Activated gamma-delta T cell treated with anti-CD3 and anti-CD28 coated beads, Interleukin-2, amount 50 U/mL, for 16 hours (primary cell): ENCODE results near the gene GRIN1.
A peak's percentile ranks its signal among the peaks of the same experiment; 100 is the strongest.

ENCODE experiments used
- DNase-seq: peaks from one replicate; pipeline ENCODE4 v3.0.0-alpha.2; 2020; ENCODE audit warnings: low read depth

The GRIN1 gene

DNA sequence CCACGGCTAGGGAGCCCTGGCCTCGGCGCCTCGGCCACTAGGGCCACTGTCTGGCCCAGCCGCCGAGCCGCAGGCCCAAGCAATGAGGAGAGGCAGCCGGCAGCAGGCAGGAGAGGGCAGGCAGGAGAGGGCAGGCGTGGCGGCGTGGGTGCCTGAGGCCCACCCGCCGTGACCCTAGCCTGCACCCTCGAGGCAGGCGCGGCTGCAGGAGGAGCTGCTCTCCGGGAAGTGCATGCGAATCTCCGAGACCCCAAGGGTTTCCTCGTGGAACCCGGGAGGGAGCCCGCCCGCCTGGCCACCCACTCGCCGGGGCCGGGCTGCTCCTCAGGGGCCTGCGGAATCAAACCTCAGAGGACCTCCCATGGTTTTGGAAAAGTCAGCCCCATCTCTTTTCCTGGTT is 9.3 kb downstream of the GRIN1 start:
- no peak for DNase-seq

DNA sequence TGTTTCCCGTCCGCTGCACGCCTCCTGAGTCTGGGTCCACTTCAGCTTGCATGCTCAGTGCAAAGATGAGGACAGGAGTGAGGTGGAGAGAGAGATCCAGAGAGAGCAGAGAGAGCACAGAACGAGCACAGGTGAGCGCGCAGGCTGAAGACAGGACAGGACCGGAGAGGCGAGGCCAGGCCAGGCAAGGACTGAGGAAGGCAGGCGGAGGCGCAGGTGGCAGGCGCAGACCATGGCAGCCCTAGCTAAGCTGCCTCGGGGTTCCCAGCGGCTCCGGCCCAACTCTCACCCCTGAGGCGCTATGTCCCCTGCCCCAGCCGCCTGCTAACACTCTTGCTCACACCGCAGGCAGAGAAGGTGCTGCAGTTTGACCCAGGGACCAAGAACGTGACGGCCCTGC is 9.7 kb downstream of the GRIN1 start:
- no peak for DNase-seq

DNA sequence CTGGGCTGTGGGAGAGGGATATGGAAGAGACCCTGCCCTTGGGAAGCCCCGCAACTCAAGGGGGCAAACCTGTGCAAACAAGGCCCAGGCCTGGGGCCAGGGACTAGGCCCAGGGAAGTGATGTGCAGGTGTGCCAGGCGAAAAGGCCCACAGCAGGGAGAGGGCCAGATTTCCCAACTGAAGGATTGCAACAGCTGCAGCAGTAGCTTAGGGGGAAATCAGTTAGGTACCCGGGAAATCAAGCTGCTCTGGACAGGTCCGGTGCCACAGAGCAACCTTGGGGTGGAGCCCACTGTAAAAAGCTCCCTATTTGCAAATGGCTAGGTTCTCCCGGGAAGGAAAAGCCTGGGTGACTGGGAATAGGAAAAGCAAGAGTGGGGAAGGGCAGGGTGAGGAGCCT is 10.4 kb downstream of the GRIN1 start:
- DNase-seq: no peak

DNA sequence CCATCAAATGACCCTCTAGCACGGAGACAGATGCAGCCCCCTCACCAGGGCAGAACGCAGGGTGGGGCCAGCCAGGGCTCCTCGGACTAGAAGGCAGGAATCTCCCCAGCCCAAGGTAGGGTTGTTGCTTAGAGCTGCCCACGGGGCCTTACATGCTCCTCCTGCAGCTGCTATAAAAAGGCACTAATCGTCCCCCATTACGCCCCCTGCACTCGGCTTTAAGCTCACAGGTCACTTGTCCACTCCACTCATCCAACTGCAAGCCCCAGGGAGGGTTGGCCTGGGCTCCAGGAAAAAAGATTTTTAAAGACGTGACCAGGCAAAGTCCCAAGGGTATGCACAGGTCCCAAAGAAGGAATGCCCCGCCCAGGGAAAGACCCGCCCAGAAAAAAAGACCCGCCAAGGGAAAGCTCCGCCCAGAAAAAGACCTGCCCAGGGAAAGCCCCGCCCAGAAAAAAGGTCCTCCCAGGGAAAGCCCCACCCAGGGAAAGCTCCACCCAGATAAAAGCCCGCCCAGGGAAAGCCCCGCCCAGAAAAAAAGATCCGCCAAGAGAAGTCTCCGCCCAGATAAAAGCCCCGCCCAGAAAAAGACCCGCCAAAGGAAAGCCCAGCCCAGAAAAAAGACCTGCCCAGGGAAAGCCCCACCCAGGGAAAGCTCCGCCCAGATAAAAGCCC is 11.1 kb downstream of the GRIN1 start:
- DNase-seq: no peak

DNA sequence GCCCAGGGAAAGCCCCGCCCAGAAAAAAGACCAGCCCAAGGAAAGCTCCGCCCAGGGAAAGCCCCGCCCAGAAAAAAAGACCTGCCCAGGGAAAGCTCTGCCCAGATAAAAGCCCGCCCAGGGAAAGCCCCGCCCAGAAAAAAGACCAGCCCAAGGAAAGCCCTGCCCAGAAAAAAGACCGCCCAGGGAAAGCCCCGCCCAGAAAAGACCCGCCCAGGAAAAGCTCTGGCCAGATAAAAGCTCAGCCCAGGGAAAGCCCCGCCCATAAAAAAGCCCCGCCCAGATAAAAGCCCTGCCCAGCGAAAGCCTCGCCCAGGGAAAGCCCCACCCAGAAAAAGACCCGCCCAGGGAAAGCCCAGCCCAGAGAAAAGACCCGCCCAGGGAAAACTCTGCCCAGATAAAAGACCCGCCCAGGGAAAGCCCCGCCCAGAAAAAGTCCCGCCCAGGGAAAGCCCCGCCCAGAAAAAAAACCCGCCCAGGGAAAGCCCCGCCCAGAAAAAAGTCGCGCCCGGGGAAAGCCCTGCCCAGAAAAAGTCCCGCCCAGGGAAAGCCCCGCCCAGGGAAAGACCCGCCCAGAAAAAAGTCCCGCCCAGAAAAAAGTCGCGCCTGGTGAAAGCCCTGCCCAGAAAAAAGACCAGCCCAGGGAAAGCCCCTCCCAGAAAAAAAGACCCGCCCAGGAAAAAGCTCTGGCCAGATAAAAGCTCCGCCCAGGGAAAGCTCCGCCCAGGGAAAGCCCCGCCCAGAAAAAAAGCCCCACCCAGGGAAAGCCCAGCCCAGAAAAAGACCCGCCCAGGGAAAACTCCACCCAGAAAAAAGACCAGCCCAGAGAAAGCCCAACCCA is 11.9 kb downstream of the GRIN1 start:
- no peak for DNase-seq

DNA sequence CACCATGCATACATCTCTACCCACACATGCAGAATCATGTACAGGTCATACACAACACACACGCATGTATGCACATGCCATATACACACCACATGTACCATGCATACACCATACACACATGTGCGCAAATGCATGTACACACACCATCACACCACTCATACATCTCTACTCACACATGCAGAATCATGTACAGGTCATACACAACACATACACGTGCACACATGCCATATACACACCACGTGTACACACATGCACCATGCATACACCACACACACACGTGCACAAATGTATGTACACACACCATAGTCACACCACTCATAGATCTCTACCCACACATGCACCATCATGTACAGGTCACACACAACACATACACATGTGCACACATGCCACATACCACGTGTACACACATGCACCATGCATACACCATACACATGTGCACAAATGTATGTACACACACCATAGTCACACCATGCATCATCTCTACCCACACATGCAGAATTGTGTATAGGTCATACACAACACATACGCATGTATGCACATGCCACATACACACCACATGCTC is 14.0 kb downstream of the GRIN1 start:
- no peak for DNase-seq

DNA sequence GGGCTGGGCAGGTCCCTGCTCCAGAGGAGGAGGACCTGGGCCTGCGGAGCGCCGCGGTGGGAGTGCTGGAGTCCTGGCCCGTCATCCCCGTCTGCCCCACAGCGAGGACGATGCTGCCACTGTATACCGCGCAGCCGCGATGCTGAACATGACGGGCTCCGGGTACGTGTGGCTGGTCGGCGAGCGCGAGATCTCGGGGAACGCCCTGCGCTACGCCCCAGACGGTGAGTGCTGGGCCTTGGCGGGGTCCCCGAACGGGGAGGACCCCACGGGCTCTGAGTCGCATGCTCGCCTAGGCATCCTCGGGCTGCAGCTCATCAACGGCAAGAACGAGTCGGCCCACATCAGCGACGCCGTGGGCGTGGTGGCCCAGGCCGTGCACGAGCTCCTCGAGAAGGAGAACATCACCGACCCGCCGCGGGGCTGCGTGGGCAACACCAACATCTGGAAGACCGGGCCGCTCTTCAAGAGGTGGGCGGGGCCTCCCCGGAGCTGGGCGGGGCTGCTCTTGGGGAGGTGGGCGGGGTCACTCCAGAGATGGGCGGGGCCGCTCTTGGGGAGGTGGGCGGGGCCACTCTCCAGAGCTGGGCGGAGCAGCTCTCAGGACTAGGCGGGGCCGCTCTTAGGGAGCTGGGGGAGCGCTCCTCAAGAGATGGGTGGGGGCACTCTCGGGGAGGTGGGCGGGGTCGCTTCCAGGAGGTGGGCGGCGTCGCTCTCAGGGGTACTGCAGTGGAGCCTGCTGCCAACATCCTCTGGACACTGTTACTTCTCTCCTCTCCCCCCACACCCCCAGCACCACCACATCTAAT is 17.8 kb downstream of the GRIN1 start:
- DNase-seq: peak; percentile 35

DNA sequence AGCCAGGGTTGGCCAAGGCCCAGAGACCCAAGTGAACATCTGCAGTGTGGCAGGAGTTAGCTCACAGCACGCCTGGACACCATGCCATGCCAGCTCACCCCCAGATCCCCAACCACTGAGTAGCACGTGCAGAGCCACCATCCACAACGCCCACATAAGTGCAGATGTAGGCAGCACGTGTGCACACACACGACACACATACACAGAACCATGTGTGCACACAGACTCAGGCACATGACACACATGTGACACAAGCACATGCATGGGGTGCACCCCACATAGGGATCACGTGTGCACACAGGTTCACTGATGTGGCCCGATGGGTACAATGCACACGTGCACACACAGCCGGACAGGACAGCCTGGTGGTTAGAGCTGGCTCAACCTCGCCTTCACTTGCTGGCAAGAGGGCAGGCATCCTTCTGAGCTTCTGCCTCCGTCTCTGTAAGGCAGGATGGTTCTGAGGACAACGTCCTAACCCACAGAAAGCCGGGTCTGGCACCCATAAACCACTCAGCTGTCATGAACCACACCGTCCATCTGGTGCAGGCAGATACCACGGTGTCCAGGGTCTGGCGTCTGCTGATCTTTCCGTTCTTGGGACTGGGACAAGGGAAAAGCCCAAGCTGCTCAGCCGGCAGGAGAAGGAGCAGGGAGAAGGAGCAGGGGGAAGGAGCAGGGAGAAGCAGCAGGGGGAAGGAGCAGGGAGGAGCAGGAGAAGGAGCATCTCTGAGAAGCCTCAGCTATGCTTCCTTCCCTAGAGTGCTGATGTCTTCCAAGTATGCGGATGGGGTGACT is 18.9 kb downstream of the GRIN1 start:
- DNase-seq: no peak

DNA sequence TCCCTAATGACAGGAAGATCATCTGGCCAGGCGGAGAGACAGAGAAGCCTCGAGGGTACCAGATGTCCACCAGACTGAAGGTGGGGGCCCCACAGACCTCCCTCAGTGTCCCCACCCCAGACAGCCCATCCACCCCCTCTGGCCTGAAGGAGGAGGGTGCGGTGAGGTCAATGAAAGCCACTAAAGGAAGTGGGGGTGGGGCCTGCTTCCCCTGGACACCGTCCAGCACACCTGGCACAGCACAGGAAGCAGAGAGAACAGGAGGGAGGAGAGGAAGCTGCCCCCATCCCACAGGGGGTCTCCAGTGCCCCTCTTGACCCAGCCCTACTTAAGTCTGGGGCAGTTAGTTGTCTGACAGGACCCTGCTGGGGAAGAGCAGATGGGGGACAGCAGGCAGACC is 19.7 kb downstream of the GRIN1 start:
- DNase-seq: no peak

DNA sequence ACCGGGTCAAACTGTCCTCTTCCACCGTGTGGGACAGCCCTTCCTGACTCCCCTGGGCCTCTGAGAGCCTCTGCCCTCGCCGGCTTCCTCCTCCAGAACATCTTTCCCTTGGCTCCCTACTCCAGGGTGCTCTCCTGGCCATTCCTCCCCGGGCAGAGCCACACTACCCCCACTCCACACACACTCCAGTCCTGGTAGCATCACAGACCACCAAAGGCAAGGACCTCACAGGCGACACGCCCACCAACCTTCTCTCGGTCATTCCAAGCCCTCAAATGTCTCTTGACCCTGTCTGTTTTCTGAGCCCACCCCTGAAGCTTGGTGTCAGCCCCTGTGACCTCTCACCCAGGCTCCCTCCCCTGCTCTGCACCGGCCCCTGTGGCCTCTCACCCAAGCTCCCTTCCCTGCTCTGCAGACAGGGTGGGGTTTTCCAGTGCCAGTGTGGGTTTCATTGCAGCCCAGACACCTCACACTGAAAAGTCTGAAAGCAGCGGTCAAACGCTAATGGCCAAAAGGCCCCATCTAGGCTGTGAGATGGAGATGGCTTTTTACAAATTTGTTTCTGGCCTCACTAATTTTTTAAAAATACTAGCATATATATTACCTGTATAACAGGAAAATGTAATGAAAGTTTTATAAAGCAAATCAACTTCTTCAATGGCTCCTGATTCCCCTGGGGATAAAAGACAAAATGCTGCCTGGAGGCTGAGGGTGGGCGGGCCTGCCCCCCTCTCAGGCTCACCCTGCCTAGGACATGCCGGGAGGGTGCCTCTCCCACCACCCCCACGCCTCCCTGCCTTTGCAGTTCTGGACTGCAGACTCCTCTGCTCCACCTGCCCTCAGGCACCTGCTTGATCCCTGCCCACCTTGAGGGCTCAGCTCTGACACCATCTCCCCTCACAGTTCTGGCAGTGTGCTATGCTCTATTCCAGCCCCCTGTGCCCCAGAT is 20.4 kb downstream of the GRIN1 start:
- DNase-seq: no peak

DNA sequence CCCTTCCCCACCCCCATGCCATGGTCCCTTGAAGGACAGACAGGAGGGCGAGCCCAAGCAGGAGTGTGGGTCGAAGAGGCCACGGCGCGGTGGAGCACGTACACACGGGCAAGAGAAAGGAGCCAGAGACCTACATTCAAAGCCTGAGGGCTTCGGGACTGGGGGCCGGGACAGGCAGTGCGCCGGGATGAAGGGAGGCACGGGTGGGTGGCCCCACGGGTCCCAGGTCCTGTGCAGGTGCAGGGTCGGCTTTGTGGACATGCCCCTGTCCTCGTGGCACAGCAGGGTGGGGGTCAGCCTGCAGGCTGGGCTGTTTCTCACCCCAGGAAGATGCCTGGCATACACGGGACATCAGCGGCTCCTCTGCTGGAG is 21.1 kb downstream of the GRIN1 start:
- no peak for DNase-seq

DNA sequence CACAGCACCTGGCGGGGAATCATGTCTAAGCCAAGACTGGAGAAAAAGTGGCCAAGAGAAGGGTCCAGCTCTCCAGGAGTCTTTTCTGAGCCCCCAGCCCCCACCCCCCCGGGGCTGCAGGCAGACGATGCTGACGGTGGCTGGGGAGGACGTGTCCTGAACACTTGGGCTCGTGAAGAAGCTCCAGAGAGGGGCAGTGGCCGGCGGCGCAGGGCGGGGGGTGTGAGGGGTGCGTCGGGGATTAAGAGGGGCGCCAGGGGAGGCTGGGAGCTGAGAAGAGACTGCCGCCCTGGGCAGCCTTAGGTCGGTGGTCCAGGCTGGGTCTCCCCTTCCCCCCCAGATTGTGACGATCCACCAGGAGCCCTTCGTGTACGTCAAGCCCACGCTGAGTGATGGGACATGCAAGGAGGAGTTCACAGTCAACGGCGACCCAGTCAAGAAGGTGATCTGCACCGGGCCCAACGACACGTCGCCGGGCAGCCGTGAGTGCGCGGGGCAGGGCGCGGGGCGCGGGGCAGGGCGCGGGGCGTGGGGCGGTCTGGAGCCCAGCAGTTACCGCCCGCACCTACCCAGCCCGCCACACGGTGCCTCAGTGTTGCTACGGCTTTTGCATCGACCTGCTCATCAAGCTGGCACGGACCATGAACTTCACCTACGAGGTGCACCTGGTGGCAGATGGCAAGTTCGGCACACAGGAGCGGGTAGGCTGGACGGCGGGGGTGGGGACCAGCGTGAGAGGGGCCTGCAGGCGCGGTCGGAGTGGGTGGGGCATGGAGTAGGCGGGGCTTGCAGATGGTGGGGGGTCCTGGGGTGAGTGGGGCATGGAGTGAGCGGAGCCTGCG is 22.0 kb downstream of the GRIN1 start:
- DNase-seq: no peak

DNA sequence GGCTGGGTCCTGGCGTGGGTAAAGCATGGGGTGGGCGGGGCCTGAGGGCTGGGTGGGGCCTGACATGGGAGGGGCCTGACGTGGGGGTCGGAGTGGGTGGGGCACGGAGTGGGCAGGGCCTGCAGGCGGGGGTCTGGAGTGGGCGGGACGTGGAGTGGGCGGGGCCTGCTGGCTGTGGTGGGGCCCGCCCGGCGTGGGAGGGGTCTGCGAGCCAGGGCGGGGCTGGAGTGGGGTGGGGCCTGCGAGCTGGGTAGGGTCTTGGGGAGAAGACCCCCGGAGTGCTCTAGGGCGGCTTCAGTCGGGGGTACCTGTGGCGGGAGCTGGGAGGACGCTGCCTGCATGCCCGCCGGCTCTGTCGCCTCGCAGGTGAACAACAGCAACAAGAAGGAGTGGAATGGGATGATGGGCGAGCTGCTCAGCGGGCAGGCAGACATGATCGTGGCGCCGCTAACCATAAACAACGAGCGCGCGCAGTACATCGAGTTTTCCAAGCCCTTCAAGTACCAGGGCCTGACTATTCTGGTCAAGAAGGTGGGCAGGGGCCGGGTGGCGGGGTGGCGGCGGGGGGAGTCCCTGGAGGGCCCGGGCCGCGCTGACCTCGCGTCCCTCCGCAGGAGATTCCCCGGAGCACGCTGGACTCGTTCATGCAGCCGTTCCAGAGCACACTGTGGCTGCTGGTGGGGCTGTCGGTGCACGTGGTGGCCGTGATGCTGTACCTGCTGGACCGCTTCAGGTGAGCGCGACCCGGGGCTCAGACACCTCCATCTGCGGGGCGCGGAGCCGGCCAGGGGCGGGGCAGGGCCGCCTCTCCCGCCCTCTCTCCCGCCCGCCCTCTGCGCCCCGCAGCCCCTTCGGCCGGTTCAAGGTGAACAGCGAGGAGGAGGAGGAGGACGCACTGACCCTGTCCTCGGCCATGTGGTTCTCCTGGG is 22.9 kb downstream of the GRIN1 start:
- no peak for DNase-seq

DNA sequence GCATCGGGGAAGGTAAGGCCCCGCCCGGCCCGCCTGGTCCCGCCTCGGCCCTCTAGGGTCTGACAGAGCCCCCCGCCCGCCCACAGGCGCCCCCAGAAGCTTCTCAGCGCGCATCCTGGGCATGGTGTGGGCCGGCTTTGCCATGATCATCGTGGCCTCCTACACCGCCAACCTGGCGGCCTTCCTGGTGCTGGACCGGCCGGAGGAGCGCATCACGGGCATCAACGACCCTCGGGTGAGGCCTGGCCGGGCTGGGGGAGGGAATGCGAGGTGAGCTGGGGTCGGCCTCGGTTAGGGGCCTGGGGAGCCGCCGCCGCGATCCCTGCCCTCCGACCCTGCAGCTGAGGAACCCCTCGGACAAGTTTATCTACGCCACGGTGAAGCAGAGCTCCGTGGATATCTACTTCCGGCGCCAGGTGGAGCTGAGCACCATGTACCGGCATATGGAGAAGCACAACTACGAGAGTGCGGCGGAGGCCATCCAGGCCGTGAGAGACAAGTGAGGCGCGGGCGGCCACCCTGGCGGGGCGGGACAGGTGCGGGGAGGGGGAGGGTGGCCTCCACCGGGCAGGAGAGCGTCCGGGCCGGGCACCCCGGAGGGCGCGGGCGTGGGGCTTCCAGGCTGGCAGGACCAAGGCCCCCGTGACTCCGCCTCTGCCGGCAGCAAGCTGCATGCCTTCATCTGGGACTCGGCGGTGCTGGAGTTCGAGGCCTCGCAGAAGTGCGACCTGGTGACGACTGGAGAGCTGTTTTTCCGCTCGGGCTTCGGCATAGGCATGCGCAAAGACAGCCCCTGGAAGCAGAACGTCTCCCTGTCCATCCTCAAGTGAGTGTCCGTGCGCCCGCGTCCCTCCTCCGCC is 23.8 kb downstream of the GRIN1 start:
- no peak for DNase-seq

DNA sequence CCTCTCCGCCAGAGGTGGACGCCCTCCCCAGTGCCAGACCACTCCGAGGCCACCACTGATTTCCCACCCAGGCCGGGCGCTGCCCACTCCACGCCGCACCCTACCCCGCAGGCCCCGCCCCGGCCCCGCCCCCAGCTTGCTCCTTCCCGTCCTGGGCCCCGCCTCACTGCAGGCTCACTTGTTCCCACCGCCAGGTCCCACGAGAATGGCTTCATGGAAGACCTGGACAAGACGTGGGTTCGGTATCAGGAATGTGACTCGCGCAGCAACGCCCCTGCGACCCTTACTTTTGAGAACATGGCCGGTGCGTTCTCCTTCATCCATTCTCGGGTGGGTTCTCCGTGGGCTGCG is 24.4 kb downstream of the GRIN1 start:
- no peak for DNase-seq

DNA sequence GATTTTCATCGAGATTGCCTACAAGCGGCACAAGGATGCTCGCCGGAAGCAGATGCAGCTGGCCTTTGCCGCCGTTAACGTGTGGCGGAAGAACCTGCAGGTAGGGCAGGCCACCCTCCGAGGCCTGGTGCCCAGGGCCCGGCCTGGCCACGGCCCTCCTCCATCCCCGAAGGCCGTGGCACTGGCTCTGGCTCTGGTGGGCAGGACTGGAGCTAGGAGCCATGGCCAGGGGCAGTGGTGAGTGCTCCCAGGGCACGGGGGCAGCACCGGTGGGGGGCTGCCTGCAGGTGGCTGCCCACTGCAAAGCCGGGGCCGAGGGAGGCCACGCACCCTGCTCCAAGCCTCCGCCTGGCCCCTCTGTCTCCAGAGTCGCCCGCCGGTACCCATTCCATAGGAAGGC is 24.9 kb downstream of the GRIN1 start:
- no peak for DNase-seq

DNA sequence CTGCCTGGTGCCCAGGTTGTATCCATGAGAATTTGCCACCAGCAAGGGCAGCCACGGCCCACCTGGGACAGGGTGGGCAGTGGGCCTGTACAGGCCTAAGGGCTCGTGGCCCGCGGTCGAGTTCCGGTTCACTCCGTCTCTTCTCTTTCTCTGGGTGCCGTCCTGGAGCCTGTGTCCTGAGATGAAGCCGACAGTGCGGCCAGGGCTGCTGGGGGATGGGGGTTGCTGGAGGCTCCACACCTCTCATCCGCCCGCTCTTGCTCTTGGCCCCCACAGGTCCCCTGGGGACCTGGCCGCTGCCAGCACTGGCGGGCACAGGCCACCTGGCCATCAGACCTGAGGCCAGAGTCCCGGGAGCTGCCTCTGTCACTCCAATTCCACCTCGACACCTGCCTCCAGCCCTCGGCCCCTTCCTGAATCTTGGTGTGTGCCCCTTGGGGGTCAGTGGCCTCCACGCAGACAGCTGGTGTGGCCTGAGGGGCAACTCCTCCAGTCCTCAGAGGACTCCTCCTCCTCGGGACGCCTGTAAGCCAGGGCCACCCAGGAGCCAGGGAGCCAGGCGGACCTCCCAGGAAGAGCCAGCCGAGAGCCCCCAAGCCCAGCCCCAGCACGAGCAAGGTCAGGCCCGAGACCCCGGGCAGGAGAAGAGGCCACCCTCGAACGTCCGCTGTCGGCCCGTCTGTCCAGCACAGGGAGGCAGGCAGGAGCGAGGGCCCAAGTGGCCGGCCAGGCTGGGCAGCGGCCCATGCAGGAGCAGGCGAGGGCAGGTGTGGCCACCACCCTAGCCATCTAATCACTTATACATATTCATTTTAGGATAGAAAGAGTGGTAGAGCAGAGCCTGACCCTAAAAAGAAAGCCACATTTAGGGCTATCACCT is 25.7 kb downstream of the GRIN1 start:
- DNase-seq: no peak
